ENCODE results near the gene PTPRE.

GRCh38 chr10:127939786-127940330, 33.0 kb downstream of the PTPRE start:
- TF ChIP-seq MAX (IDR thresholded peaks at IDR 0.05; ENCODE audit: low read depth, low read length): no peak
- no peak for TF ChIP-seq ZNF217 (IDR thresholded peaks at IDR 0.05)
- TF ChIP-seq KDM1A (IDR thresholded peaks at IDR 0.05; ENCODE audit: borderline replicate concordance): no peak
- TF ChIP-seq BCL11A (IDR thresholded peaks at IDR 0.05; ENCODE audit: low read depth, low read length): no peak
- TF ChIP-seq POLR2A (IDR thresholded peaks at IDR 0.05; ENCODE audit: low read depth, low read length): no peak
- no peak for TF ChIP-seq REST (IDR thresholded peaks at IDR 0.05; ENCODE audit: low read depth, low read length)
- no peak for TF ChIP-seq POU2F2 (IDR thresholded peaks at IDR 0.05; ENCODE audit: borderline replicate concordance, low read depth, low read length)
- no peak for TF ChIP-seq POLR2AphosphoS5 (IDR thresholded peaks at IDR 0.05; ENCODE audit: low read length)
- TF ChIP-seq NR2C1 (IDR thresholded peaks at IDR 0.05): no peak
- no peak for TF ChIP-seq SREBF2 (IDR thresholded peaks at IDR 0.05; ENCODE audit: low read length)
- no peak for TF ChIP-seq BMI1 (IDR thresholded peaks at IDR 0.05; ENCODE audit: borderline replicate concordance)
